ENCODE measurements around the gene APOLD1. TPM values are rescaled to one million over a fixed set of nuclear protein-coding genes. Genes with fewer than 3 reads are reported as not detected.

APOLD1 gene
- total and polyA plus RNA-seq, 2 of the 8 experiments (the other 6 are each of a cell fraction or from before 2014, with no cell fraction given), result 0.12 to 0.71 TPM

DNA sequence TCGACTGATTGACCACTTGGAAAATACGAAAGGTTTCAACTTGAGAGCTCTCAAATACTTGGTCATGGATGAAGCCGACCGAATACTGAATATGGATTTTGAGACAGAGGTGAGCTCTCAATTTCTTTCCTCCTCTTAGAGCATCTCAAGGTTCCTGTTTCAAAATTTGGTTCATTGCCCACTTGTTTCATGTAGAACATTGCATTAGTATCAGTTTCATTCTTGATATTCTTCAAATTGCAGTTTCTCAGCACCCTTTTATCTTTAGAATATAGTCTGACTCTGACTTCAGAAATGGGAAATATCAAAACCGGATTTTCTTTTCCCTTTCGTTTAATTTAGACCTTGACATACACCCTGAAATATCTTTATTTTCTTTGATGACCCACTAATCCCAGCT lies 36.5 kb downstream of the APOLD1 start:
- H4K91ac ChIP-seq (replicated peaks; ENCODE audit: insufficient read length, low read length), result no peak overlapping the region
- H3K9me3 ChIP-seq (ENCODE audit: insufficient read depth in 2 of 2, low read depth in 1 of 2, low read length in 1 of 2), result no peaks in the 10 kb centered on the region
- H3K4ac ChIP-seq (replicated peaks; ENCODE audit: insufficient read length, low read depth, low read length), result no peak overlapping the region
- no peaks in the 10 kb centered on the region for H3K4me1 ChIP-seq (replicated peaks in 1 of 4; ENCODE audit: control insufficient read depth in 3 of 4, insufficient read depth in 4 of 4, low read length in 3 of 4)
- no peak overlapping the region for H3K9ac ChIP-seq (replicated peaks in 1 of 4; ENCODE audit: extremely low read depth in 1 of 4, low read depth in 3 of 4, low read length in 3 of 4)
- WGBS, 2 experiments (ENCODE audit: extremely low coverage in 1 of 2, insufficient coverage in 1 of 2, insufficient read length in 1 of 2, insufficient replicate concordance in 2 of 2, low coverage in 1 of 2, low lambda C conversion rate in 2 of 2, missing lambda C conversion rate in 1 of 2), result 91% methylated on average over 6 of the region's 6 CpGs; no CpG with 5 or more reads in 1 of the 2 experiments
- no peak overlapping the region for H2BK15ac ChIP-seq (ENCODE audit: low read length)
- FAIRE-seq (no peak), DNase-seq (ENCODE audit: low read depth in 1 of 2, low spot score in 2 of 2) (no peak)
- TF ChIP-seq MAFK (IDR thresholded peaks at IDR 0.05; ENCODE audit: low read depth, low read length) (no peak), EZH2 (IDR thresholded peaks at IDR 0.05; ENCODE audit: low read depth, low read length, severe bottlenecking) (no peak), CTBP2 (IDR thresholded peaks at IDR 0.05; ENCODE audit: borderline replicate concordance, insufficient read depth, insufficient read length, low read length) (no peak), SIN3A (conservative IDR thresholded peaks at IDR 0.05 in 1 of 2, IDR thresholded peaks at IDR 0.05 in 1 of 2; ENCODE audit: low read depth in 1 of 2, low read length in 2 of 2) (no peak), SUZ12 (IDR thresholded peaks at IDR 0.05; ENCODE audit: low read length) (no peak), BRCA1 (IDR thresholded peaks at IDR 0.05; ENCODE audit: low read depth, low read length) (no peak), HDAC2 (IDR thresholded peaks at IDR 0.05; ENCODE audit: borderline replicate concordance in 1 of 2, low read depth in 2 of 2, low read length in 2 of 2) (no peak), TAF7 (optimal IDR thresholded peaks at IDR 0.05; ENCODE audit: borderline replicate concordance, low read depth, low read length) (no peak), SP1 (IDR thresholded peaks at IDR 0.05; ENCODE audit: low read depth, low read length) (no peak), PHF8 (conservative IDR thresholded peaks at IDR 0.05; ENCODE audit: low read depth, low read length) (no peak), ASH2L (IDR thresholded peaks at IDR 0.05; ENCODE audit: low read length) (no peak)
- no peaks in the 10 kb centered on the region for H3K23me2 ChIP-seq (ENCODE audit: low read depth, low read length)
- H3K79me2 ChIP-seq (ENCODE audit: control insufficient read depth in 1 of 2, insufficient read depth in 2 of 2, low read length in 2 of 2), result peaks cover 0 to 27% of the 10 kb centered on the region in 2 experiments; a peak in 2 of 4 replicates
- H4K20me1 ChIP-seq (replicated peaks in 1 of 2; ENCODE audit: control insufficient read depth in 1 of 2, insufficient read depth in 2 of 2, low read length in 2 of 2), result no peaks in the 10 kb centered on the region
- POLR2A ChIA-PET (ENCODE audit: partially characterized antibody), result no interaction called here
- H3K36me3 ChIP-seq (ENCODE audit: control insufficient read depth in 2 of 4, insufficient read depth in 4 of 4, low read length in 3 of 4), result peaks cover 22 to 58% (median 52%) of the 10 kb centered on the region in 4 experiments
- no peak overlapping the region for H2BK120ac ChIP-seq (replicated peaks; ENCODE audit: low read depth, low read length)
- H3K56ac ChIP-seq (replicated peaks; ENCODE audit: insufficient read length, low read depth, low read length), result no peak overlapping the region
- H2BK12ac ChIP-seq (ENCODE audit: low read depth, low read length), result no peak overlapping the region
- no peak overlapping the region for H2BK5ac ChIP-seq (ENCODE audit: low read depth, low read length)
- H3K4me2 ChIP-seq (ENCODE audit: insufficient read depth in 1 of 2, low read depth in 2 of 2, low read length in 2 of 2), result no peak overlapping the region
- H2AK5ac ChIP-seq (ENCODE audit: low read depth, low read length), result no peak overlapping the region
- no peak overlapping the region for H4K5ac ChIP-seq (ENCODE audit: insufficient read length, low read depth, low read length)
- H2BK20ac ChIP-seq (ENCODE audit: low read length), result no peak overlapping the region
- H3K4me3 ChIP-seq (ENCODE audit: extremely low read depth in 1 of 4, insufficient read depth in 2 of 4, low read depth in 3 of 4, low read length in 4 of 4), result no peak overlapping the region
- H3K27me3 ChIP-seq (replicated peaks in 1 of 4; ENCODE audit: control insufficient read depth in 3 of 4, extremely low read depth in 1 of 4, insufficient read depth in 3 of 4, low read length in 3 of 4), result no peaks in the 10 kb centered on the region
- no peak overlapping the region for H4K8ac ChIP-seq (ENCODE audit: extremely low read depth, insufficient read depth, low read length)
- no peak overlapping the region for H2AFZ ChIP-seq (ENCODE audit: low read length)
- H3K18ac ChIP-seq (ENCODE audit: extremely low read depth, low read length), result no peak overlapping the region
- H3K79me1 ChIP-seq (ENCODE audit: low read depth, low read length), result no peaks in the 10 kb centered on the region; the same call in 1 of the 2 replicates
- no peak overlapping the region for H3K27ac ChIP-seq (ENCODE audit: low read depth, low read length)
- H3K14ac ChIP-seq (ENCODE audit: insufficient read length), result no peak overlapping the region
- CTCF ChIA-PET (ENCODE audit: partially characterized antibody), result interaction anchor here (0.9 to 1.8 kb wide), 4 partner anchors 8 to 431 kb away, joined by 3 to 7 read pairs (median 4); no protein-coding TSS in a partner anchor
- H3K23ac ChIP-seq (ENCODE audit: insufficient read length), result no peak overlapping the region

All from H1 (cell line).